ENCODE measurements around the gene MYADML2.

Gene MYADML2

DNA sequence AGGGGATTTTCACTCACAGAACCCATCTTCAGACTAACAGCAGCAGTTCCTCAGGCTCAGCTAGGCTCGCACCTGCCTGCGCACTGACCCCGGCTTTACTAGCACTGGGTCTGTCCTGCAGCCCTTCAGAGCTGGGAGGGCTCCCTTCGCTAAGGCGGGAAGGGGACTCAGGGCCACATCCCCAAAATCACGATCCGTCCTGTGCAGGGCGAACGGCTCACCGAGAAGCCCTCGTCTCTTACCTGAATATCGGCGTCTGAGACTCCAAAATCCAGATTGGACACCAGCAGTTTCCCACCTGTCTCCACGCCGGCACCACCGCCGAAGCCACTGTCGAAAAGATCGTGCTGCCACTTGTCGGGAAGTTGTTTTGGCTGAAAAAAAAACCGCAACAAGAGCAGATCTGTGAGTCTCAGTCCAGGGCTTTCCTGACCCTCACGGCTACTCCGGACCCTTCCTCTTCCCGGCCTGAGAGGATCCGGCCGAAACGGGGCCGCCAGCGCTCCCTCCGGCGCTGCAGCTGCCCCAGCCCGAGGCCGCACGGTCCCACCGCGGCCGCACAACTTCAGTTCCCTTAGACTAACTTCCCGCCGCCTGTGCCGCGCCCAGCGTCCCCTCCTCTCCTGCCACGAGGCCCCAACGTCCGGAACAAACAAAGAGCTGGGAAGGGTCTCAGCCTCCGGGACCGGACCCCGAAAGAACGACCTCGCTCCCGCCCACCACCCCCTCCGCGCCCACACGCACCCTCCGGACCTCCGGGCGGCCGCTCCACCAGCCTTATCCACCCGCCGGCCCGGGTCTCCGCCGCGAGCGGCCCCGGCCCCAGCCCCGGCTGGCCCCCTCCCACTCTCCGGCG is 56.4 kb downstream of the MYADML2 start:
- no peak for DNase-seq
